GM18517 (cell line): ENCODE results near the gene CREB1.
"Not testable (repeated sequence)": the region's sequence is repeated elsewhere in the genome, so short reads cannot be mapped to it uniquely, and the experiment has no call there.

Experiments
- ATAC-seq: cut with Tn5 transposase; IDR thresholded peaks from one replicate; pipeline ENCODE4 v1.9.1; 2021; ENCODE audit warnings: mild to moderate bottlenecking, moderate library complexity; ENCODE audit not compliant: unreplicated experiment

The CREB1 gene

DNA sequence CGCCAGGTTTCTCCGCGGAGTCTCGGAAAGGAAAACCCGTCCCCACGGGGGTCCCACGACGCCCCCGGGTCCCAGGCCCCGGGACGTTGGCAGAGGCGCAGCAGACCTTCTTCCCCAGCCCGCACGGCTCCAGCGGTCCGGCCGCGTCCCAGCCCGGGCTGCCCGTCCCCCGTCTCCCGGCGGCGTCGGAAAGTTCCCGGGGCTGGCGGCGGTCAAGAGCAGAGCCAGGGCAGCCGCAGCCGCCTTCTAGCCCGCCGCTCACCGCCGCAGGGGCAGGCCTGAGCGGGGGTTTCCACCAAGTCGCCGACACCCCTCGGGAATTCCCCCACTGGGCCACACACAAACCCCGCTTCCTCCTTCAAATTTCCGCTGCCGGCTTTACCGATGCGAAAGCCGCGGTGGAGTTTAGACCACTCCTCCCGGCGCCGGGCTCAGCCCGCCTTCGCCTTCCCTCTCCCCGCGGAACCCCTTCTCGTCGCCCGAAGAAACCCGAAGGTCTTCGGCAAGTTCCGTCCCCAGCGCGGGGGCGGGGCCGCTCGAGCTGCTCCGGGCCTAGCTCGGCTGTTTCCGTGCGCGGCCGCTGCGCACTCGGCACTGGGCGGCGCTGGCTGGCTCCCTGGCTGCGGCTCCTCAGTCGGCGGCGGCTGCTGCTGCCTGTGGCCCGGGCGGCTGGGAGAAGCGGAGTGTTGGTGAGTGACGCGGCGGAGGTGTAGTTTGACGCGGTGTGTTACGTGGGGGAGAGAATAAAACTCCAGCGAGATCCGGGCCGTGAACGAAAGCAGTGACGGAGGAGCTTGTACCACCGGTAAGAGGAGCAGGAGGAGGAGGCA lies at the start of gene CREB1:
TSS of gene CREB1 (plus strand) at position 633 of the 830 bp plus-strand sequence. CDS start 25,674 bp downstream, outside the sequence.
- ATAC-seq, result peak; percentile 81

DNA sequence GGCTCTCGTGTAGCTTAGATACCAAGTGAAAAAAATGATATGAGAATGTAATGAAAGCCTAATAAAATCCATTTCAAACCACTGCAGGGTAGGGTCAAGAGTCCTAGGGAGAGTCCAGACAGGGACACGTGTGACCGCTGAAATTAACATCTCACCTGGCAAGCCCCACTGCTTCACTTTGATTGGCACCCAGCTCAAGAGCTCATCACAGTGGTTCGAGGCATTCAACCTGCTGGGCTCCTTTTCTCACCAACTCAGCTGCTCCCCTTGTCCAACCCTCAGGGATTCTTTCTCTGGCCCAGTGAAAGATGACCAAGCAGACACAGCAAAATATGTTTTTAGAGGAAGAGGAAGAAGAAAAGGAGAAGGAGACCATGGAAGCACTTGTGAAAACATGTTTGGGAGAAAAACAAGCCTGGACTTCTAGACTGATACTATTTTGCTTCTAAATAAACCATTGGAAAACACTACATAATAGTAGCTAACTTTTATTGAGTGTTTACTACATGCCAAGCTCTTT lies 49.2 kb upstream of the CREB1 start:
- no peak for ATAC-seq

DNA sequence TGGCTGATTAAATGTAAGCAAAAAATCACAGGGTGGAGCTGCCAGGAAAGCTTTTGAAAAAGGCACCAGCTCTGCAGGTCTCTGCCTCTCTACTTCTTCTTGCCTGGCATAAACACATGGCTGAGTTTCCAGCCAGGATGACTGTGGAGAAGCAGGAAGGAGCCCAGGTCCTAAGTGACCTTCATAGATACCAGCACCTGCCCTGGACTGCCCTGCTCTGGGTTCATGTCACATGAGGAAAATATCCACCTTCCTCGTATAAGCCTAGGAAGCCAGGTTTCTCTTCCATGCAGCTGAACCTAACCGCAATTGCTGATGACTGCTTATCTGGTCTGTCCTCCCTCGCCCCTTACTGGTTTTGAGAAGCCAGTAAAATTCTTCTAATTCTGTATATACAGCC lies 47.8 kb upstream of the CREB1 start:
- no peak for ATAC-seq

GRCh38 chr2:207482630-207483029 lies 47.1 kb upstream of the CREB1 start:
- ATAC-seq, result no peak

- ATAC-seq, result no peak
Observed at GRCh38 chr2:207483066-207483465, 46.7 kb upstream of the CREB1 start.

- no peak for ATAC-seq
Observed at GRCh38 chr2:207483477-207483876, 46.3 kb upstream of the CREB1 start.

GRCh38 chr2:207484444-207485391 lies 45.0 kb upstream of the CREB1 start:
- no peak for ATAC-seq

DNA sequence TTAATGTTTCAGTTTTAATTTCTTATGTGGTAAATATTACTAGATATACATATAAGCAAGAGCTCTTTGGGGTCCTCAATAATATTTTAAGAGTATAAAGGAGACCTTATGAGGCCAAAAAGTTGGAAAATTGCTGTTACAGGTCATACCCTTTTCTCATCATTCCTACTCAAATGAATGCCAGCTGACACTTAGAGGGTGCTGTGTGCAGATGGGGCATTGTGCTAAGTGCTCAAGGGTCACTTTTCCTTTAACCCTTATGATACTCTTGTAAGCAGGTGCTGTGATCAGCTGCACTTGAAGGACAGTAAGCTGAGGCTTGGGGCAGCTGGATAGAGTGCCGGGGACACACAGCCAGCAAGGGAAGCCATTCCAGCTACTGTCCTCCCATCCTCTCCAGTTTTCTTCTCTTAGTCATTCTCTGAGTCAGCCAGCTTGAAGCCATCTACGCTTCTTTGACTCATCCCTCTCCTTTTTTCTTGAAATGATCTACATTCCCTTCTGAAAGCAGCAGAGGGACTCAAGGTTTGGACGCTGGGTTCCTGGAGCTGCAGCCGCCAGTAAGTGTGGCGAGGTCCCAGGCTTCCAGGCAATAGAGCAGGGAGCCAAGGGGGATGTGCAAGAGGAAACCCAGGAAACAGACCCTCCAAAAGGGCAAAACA lies 42.0 kb upstream of the CREB1 start:
- no peak for ATAC-seq

- ATAC-seq, result no peak
Observed at GRCh38 chr2:207489251-207489650, 40.5 kb upstream of the CREB1 start.

GRCh38 chr2:207490441-207490840 lies 39.3 kb upstream of the CREB1 start:
- ATAC-seq, result no peak

DNA sequence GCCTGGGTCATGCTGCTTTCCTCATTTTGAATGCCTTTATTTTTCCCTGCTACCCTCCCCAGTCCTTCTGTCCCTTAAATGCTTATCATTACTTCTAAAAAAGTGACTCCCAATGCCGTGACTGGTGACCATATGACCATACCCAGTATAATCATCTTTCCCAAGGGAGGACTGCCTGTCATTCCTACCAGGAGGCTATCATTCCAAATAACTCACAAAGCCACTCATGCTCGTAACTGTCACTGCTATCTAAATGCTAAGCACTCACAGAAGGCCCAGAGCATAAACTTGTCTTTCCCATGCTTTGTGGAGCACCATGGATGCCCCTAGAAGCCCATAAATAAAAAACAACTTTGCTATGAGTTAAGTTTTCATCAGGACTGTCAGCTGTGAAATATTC lies 38.7 kb upstream of the CREB1 start:
- no peak for ATAC-seq

DNA sequence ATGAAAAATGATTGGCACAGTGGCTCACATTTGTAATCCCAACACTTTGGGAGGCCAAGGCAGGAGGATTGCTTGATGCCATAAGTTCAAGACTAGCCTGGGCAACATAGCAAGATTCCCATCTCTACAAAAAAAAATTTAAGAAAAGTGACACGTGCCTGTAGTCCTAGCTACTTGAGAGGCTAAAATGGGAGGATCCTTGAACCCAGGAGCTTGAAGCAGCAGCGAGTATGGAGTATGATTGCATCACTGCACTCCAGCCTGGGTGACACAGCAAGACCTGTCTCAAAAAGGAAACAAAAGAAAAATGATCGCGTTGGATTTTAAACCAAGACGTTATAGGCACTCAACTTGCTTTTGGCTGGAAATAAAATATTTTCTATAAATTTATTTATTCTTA lies 37.8 kb upstream of the CREB1 start:
- no peak for ATAC-seq

DNA sequence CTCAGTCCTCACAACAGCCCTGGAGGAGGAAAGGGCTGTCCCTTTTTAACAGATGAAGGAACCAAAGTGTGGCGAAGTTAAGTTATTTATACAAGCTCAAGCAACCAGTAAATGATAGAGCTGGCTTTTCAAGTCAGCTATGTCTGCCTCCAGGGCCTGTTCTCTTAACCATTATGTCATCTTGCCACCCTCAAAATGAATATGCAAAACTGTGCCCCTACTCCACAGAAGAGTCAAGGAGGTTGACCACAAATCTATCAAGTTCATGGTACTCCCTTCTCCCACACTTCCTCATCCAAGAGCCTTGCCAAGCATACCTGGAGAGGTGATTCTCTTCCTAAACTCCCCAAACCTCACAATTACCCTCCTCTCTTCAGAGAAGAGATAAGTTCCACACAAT lies 37.3 kb upstream of the CREB1 start:
- ATAC-seq, result no peak

DNA sequence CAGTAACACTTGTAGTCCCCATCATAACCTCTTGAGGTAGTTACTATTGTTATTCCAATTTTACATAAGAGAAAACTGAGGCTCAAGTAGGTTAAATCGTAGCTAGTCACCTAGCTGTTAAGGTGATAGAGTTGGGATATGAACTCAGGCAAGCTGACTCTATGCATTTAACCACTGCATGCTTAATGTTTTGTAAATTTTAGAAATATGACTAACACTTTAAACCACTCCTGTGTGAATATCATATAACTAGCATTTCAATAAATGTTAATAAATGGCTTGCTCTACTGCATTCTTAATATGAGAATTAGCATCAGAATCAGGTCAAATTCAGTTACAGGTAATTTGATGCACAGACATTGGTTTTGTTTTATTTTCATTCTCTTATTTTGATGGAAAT lies 35.6 kb upstream of the CREB1 start:
- no peak for ATAC-seq

GRCh38 chr2:207496936-207497335 lies 32.8 kb upstream of the CREB1 start:
- ATAC-seq, result not testable (repeated sequence)

DNA sequence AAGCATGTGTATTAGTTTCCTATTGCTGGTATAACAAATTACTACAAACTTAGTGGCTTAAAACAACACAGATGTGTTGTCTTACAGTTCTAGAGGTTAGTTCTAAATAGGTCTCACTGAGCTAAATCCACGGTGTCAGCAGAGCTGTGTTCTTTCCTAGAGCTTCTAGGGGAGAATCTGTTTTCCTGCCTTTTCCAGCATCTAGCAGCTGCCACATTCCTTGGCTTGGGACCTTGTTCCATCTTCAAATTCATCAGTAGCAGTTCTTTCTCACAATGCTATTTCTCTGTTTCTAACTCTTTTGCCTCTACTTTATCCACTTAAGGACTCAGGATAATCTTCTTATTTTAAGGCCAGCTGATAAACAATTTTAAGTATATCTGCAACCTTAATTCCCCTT lies 32.2 kb upstream of the CREB1 start:
- no peak for ATAC-seq

- ATAC-seq, result no peak
Observed at GRCh38 chr2:207498427-207498826, 31.3 kb upstream of the CREB1 start.

- ATAC-seq, result no peak
Observed at GRCh38 chr2:207499114-207499513, 30.6 kb upstream of the CREB1 start.

DNA sequence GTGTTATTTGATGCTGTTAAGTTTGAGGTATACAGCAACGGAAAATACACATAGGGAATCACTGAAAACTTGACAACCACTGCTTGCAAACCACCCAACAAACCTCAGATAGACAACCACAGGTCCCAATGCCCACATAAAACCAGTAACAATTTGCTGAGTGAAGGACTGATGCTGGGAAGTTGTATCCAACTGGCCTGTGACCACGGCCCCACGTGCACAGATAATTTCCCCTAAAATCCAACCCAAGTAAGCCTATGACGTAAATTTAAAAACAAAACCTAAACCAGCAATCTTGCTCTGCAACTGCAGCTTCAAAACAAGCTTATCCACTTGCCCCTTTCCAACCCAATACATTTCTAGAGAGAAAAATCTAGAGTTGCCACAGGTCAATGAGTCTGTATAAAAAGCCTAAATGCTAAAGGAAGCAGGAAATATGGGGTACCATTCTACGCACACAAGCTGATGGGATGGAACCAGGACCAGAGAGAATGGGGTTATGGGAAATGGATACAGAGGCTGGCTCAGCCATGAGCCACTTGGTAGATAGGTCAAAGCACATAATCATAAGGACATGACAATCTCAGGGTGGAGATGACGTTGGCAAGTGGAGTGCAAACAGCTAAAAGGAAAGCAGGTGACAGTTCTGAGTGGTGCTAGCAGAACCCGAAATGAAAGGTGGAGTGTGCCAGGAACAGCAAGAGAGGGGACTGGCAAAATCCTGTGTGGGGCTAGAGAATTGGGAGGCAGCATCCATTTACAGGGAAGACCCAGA lies 27.8 kb upstream of the CREB1 start:
- no peak for ATAC-seq

DNA sequence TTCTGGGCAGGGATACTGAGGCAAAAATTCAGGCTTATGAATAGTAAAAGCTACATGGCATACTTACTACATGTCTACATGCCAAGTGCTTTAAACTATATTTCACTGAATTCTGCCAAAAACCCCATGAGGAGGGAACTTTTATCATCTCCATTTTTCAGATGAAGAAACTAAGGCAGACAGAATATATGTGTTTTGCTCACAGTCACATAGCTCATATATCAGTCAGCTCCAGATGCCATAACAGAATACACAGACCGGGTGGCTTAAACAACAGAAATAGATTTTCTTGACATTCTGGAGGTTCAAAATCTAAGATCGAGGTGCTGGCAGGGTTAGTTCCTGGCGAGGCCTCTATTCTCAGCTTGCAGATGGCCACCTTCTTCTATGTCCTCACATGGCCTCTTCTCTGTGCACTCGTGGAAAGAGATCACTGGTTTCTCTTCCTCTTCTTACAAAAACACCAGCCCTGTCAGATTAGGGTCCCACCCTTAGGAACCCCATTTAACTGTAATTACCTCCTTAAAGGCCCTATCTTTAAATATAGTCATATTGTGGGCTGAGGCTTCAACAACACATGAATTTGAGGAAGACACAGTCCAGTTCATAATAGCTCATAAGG lies 27.1 kb upstream of the CREB1 start:
- peak; percentile 45 for ATAC-seq
